OCI-LY1 (cell line): ENCODE measurements around the gene ATP8A1.
"Not testable (repeated sequence)": the region's sequence is repeated elsewhere in the genome, so short reads cannot be mapped to it uniquely, and the experiment has no call there.

ENCODE experiments used
- CTCF ChIP-seq: fragments of 200-600 bp; sonication (generic), shearing (Covaris generic); IDR thresholded peaks from 2 replicates; pipeline ENCODE4 v1.5.1; 2017; ENCODE audit warnings: mild to moderate bottlenecking, antibody characterized with exemption, low read length, moderate library complexity, mixed read lengths
- EZH2 ChIP-seq: fragments of 200-600 bp; sonication (generic), shearing (Covaris generic); IDR thresholded peaks from 2 replicates; pipeline ENCODE4 v1.8.0; 2017; ENCODE audit warnings: borderline replicate concordance, mixed run types, mild to moderate bottlenecking, antibody characterized with exemption, low read length, moderate library complexity, mixed read lengths

GRCh38 chr4:42652529-42653231, 4.2 kb downstream of the ATP8A1 start:
- not testable (repeated sequence) for TF ChIP-seq CTCF, EZH2
